Activated CD4-positive, alpha-beta memory T cell treated with anti-CD3 and anti-CD28 coated beads for 36 hours (primary cell): ENCODE measurements around the gene PIGU. TPM values are rescaled to one million over a fixed set of nuclear protein-coding genes. Genes with fewer than 3 reads are reported as not detected.
"Not testable (repeated sequence)": the region's sequence is repeated elsewhere in the genome, so short reads cannot be mapped to it uniquely, and the experiment has no call there.

Experiments
- CTCF ChIA-PET: fragments of 350-600 bp; sonication (Branson Sonifier 250); formaldehyde crosslinking; loops from one replicate; lab custom pipeline; 2021; ENCODE audit warnings: antibody characterized with exemption, inconsistent platforms; lab: Charles Lee
- POLR2A ChIA-PET: fragments of 350-600 bp; sonication (Branson Sonifier 250); formaldehyde crosslinking; loops from one replicate; lab custom pipeline; 2021; ENCODE audit warnings: antibody characterized with exemption; lab: Charles Lee
- DNase-seq: peaks from one replicate; pipeline ENCODE4 v3.0.0-alpha.2; 2020
- H3K27ac Mint-ChIP-seq: one replicate; pipeline ENCODE4 v1.8.0; 2021; ENCODE audit warnings: mixed read lengths
- H3K27me3 Mint-ChIP-seq: one replicate; pipeline ENCODE4 v1.8.0; 2021; ENCODE audit warnings: mixed read lengths
- H3K36me3 Mint-ChIP-seq: one replicate; pipeline ENCODE4 v1.8.0; 2021; ENCODE audit warnings: mixed read lengths
- H3K4me1 Mint-ChIP-seq: one replicate; pipeline ENCODE4 v1.8.0; 2021; ENCODE audit warnings: low read depth, mixed read lengths
- H3K4me3 Mint-ChIP-seq: one replicate; pipeline ENCODE4 v1.8.0; 2021; ENCODE audit warnings: mild to moderate bottlenecking, mixed read lengths
- H3K9me3 Mint-ChIP-seq: one replicate; pipeline ENCODE4 v1.8.0; 2021; ENCODE audit warnings: mixed read lengths
- intact Hi-C: fragments of 100-400 bp; cut with micrococcal nuclease; formaldehyde crosslinking; loops from one replicate; pipeline ENCODE4 v1.15.1; 2023
- total RNA-seq, 2 experiments: library from RNA; stranded (reverse); gene quantifications; one replicate each; pipeline ENCODE4 v1.2.3, GENCODE V29; 2021

The PIGU gene
- total RNA-seq, 2 experiments from 2014 or later: 19.0 to 21.3 TPM

- DNase-seq, H3K4me1 Mint-ChIP-seq, intact Hi-C loops, H3K27me3 Mint-ChIP-seq, H3K4me3 Mint-ChIP-seq, H3K9me3 Mint-ChIP-seq, H3K27ac Mint-ChIP-seq, POLR2A ChIA-PET: not testable (repeated sequence)
- peaks cover 21% of the 10 kb centered on the region for H3K36me3 Mint-ChIP-seq
- CTCF ChIA-PET: interaction anchor here (0.7 kb wide), 1 partner anchor 391 kb away, joined by 3 read pairs; no protein-coding TSS in a partner anchor
Measured at GRCh38 chr20:34611976-34612375, 64.9 kb downstream of the PIGU start.

- peaks cover 3% of the 10 kb centered on the region for H3K9me3 Mint-ChIP-seq
- POLR2A ChIA-PET: no interaction called here
- no peak overlapping the region for H3K4me3 Mint-ChIP-seq
- CTCF ChIA-PET: interaction anchor here (1.2 to 1.9 kb wide), 2 partner anchors 69 to 295 kb away, joined by 3 to 5 read pairs; no protein-coding TSS in a partner anchor
- intact Hi-C loops: no loop called here
- no peak for DNase-seq
- peaks cover 6% of the 10 kb centered on the region for H3K36me3 Mint-ChIP-seq
- H3K4me1 Mint-ChIP-seq: no peaks in the 10 kb centered on the region
- no peaks in the 10 kb centered on the region for H3K27me3 Mint-ChIP-seq
- H3K27ac Mint-ChIP-seq: no peak overlapping the region
Measured at GRCh38 chr20:34607066-34607465, 69.8 kb downstream of the PIGU start.

GRCh38 chr20:34604980-34605788 lies 71.7 kb downstream of the PIGU start:
- no peak overlapping the region for H3K4me3 Mint-ChIP-seq
- intact Hi-C loops: no loop called here
- peaks cover 3% of the 10 kb centered on the region for H3K36me3 Mint-ChIP-seq
- ChIA-PET POLR2A (no interaction called here), CTCF (no interaction called here)
- no peak for DNase-seq
- H3K9me3 Mint-ChIP-seq: no peaks in the 10 kb centered on the region
- no peaks in the 10 kb centered on the region for H3K4me1 Mint-ChIP-seq
- H3K27ac Mint-ChIP-seq: no peak overlapping the region
- H3K27me3 Mint-ChIP-seq: no peaks in the 10 kb centered on the region

DNA sequence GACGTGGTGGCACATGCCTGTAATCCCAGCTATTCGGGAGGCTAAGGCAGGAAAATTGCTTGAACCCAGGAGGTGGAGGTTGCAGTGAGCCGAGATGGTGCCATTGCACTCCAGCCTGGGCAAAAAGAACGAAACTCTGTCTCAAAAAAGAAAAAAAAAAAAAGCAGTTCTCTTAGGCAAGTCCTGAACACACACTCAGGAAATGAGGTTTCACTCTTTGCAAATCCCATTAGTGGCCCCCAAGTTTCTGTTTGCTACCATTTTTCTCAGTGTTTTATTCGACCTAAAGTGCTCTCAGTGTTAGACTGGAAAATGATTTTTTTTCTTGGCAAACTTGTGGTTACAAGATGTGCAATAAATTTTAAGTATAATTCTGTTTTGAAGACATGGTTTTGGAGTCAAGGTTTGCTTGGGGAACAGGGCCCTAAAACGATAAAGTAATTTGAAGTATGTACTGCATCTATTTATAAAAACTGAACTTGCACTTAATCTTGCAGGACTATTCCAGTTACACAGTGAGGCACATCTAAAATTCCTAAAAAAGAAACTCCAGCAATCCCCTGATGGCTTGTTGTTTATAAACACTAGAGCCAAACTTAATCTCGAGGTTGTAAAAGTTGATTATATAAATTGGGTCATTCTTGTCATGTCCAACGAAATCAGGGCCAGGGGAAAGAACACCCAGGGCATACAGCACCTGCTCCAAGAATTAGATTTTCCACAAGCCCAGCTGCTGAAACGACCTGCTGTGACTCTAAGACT lies 75.8 kb downstream of the PIGU start:
- DNase-seq: no peak
- ChIA-PET CTCF (interaction anchor here (1.0 kb wide), 1 partner anchor 289 kb away, joined by 3 read pairs; no protein-coding TSS in a partner anchor), POLR2A (no interaction called here)
- intact Hi-C loops: no loop called here
- H3K27me3 Mint-ChIP-seq: no peaks in the 10 kb centered on the region
- peaks cover 2% of the 10 kb centered on the region for H3K36me3 Mint-ChIP-seq
- no peak overlapping the region for H3K4me3 Mint-ChIP-seq
- no peak overlapping the region for H3K27ac Mint-ChIP-seq
- no peaks in the 10 kb centered on the region for H3K9me3 Mint-ChIP-seq
- H3K4me1 Mint-ChIP-seq: no peaks in the 10 kb centered on the region

DNA sequence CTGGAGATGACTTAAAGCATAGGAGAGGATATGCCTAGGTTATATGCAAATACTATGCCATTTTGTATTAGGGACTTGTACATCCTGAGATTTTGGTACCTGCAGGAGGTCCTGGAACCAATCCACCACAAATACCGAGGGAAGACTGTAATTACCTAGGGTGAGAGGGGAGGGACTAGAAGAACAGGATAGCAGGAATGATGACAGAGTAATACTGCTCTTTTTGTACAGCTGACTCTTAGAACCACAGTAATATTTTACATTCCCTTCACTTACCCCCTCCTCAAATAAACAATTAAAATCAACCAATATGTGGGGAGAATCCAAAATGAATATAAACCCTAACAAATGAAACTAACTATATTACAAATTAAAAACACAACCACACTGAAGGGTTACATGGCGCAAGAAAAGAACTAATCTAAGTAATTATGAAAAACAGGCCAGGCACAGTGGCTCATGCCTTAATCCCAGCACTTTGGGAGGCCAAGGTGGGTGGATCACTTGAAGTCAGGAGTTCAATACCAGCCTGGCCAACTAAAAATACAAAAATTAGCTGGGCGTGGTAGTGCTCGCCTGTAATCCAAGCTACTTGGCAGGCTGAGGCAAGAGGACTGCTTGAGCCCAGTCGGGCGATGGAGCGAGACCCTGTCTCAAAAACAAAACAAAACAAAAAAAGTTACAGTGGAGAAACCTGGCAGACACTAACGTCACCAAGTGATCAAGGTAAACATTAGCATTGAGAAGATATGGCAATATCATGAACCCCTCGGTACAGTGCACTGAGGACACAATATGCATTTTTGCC lies 81.3 kb downstream of the PIGU start:
- Mint-ChIP-seq H3K27me3 (no peaks in the 10 kb centered on the region), H3K9me3 (no peaks in the 10 kb centered on the region), H3K4me1 (no peaks in the 10 kb centered on the region), H3K27ac (no peak overlapping the region), H3K36me3 (no peaks in the 10 kb centered on the region), H3K4me3 (no peak overlapping the region)
- intact Hi-C loops: no loop called here
- no peak for DNase-seq
- ChIA-PET CTCF (no interaction called here), POLR2A (no interaction called here)

DNA sequence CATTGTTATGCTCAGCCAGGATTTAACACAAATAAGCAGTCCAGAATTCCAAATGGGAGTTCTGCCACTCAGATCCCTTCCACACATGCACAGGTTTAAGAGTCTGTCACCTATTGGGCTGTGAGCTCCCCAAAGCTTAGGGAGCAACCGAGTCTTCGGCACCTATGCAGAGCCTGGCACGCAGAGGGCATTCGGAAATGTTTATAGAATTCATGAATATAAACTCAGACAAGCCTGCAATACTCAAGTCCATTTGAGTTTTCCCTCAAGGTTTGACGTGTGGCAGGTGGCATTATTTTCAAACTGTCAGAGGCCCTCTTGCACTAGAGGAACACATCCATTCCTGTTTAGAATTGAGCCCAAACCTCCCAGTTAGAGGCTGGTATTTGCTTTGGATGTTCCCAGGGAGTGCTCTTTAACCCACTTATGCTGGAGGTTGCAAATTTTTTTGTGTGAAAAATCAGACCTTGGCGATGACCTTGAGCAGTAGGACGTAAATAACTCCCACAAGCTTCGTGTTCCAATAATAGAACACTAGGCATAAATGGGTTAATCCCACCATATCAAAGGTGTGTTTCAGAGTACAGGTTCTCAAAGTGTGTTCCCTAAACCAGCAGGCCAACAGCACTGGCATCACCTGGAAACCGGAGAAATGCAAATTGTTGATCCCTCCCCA lies 90.3 kb downstream of the PIGU start:
- Mint-ChIP-seq H3K4me1 (peaks cover 9% of the 10 kb centered on the region), H3K9me3 (no peaks in the 10 kb centered on the region), H3K27me3 (no peaks in the 10 kb centered on the region), H3K36me3 (no peaks in the 10 kb centered on the region), H3K4me3 (no peak overlapping the region), H3K27ac (no peak overlapping the region)
- POLR2A ChIA-PET: no interaction called here
- intact Hi-C loops: no loop called here
- CTCF ChIA-PET: no interaction called here
- no peak for DNase-seq

DNA sequence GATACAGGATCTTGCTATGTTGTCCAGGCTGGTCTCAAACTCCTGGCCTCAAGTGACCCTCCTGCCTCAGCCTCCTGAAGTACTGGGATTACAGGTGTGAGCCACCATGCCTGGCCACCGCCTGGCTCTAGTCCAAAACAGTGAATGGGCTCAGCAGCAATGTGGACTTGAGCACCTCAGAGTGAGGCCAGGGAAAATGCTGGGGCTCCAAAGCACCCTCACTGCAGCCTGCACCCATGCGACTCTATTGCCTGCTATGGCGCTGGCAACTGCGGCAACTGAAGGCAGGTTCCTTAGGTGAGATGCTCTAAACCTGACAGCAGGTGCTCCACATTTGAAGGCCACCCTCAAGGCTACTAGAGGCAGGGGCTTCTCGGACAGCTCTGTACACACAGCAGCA lies 91.9 kb downstream of the PIGU start:
- no peak for DNase-seq
- H3K27ac Mint-ChIP-seq: no peak overlapping the region
- no peak overlapping the region for H3K4me3 Mint-ChIP-seq
- CTCF ChIA-PET: interaction anchor here (2.2 kb wide), 1 partner anchor 47 kb away, joined by 5 read pairs; no protein-coding TSS in a partner anchor
- no peaks in the 10 kb centered on the region for H3K27me3 Mint-ChIP-seq
- no peaks in the 10 kb centered on the region for H3K9me3 Mint-ChIP-seq
- POLR2A ChIA-PET: no interaction called here
- peaks cover 12% of the 10 kb centered on the region for H3K36me3 Mint-ChIP-seq
- intact Hi-C loops: no loop called here
- H3K4me1 Mint-ChIP-seq: peaks cover 25% of the 10 kb centered on the region

DNA sequence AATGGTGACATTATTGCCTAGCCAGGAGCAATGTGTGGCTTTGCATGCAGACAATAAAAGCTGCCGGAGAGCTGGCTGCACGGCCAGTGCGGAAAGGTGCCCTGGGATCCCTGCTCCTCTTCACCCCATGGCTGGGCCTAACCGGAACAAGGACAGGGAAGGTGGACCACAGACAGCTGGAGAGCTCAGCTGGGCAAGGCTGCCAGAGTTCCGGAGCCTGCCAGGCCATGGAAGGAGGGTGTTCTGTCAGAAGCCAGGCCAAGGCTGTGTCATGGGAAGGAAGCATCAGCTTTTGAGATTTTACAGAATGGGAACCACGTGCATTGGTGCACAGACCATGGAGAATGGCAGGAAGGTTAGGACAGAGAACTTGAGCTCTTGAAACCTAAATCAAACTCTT lies 93.3 kb downstream of the PIGU start:
- Mint-ChIP-seq H3K4me1 (peaks cover 31% of the 10 kb centered on the region), H3K36me3 (peaks cover 13% of the 10 kb centered on the region), H3K4me3 (no peak overlapping the region), H3K9me3 (no peaks in the 10 kb centered on the region), H3K27ac (peak overlapping the region; percentile 42), H3K27me3 (no peaks in the 10 kb centered on the region)
- POLR2A ChIA-PET: no interaction called here
- intact Hi-C loops: loop anchor here (2.0 kb wide), 1 partner anchor 125 kb away; no protein-coding TSS in a partner anchor
- CTCF ChIA-PET: interaction anchor here (2.2 to 2.5 kb wide), 2 partner anchors 45 to 271 kb away, joined by 5 to 9 read pairs; no protein-coding TSS in a partner anchor
- DNase-seq: no peak

- Mint-ChIP-seq H3K4me1 (peaks cover 31% of the 10 kb centered on the region), H3K27me3 (no peaks in the 10 kb centered on the region), H3K4me3 (no peak overlapping the region), H3K36me3 (peaks cover 13% of the 10 kb centered on the region), H3K9me3 (no peaks in the 10 kb centered on the region), H3K27ac (peak overlapping the region; percentile 42)
- ChIA-PET CTCF (interaction anchor here (0.6 to 2.5 kb wide), 4 partner anchors 18 to 270 kb away, joined by 3 to 9 read pairs (median 4); no protein-coding TSS in a partner anchor), POLR2A (interaction anchor here (0.6 kb wide), 1 partner anchor 52 kb away, joined by 5 read pairs; no protein-coding TSS in a partner anchor)
- DNase-seq: no peak
- intact Hi-C loops: loop anchor here (2.0 kb wide), 1 partner anchor 126 kb away; no protein-coding TSS in a partner anchor
Measured at GRCh38 chr20:34582911-34583310, 94.0 kb downstream of the PIGU start.

DNA sequence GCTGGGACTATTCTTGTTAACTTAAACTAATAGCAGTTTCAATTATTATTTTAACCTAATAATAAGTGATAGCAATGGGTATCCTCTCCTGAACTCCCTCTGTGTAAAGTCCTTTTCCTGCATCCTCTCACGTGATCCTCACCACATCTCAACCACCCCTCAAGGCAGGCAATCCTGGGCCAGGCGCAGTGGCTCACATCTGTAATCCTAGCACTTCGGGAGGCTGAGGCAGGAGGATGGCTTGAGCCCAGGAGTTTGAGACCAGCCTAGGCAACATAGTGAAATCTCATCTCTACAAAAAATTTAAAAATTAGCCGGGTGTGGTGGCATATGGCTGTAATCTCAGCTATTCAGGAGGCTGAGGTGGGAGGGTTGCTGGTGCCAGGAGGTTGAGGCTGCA lies 94.7 kb downstream of the PIGU start:
- no peak for DNase-seq
- Mint-ChIP-seq H3K4me1 (peaks cover 31% of the 10 kb centered on the region), H3K4me3 (no peak overlapping the region), H3K9me3 (no peaks in the 10 kb centered on the region), H3K27ac (peak overlapping the region; percentile 92), H3K36me3 (peaks cover 13% of the 10 kb centered on the region), H3K27me3 (no peaks in the 10 kb centered on the region)
- POLR2A ChIA-PET: interaction anchor here (0.6 kb wide), 1 partner anchor 51 kb away, joined by 5 read pairs; no protein-coding TSS in a partner anchor
- intact Hi-C loops: loop anchor here (2.0 kb wide), 1 partner anchor 127 kb away; no protein-coding TSS in a partner anchor
- CTCF ChIA-PET: interaction anchor here (2.5 kb wide), 1 partner anchor 270 kb away, joined by 9 read pairs; no protein-coding TSS in a partner anchor
